Measurements from ENCODE around the gene IRAK3. TPM values are rescaled to one million over a fixed set of nuclear protein-coding genes. Genes with fewer than 3 reads are reported as not detected.
A peak's percentile ranks its signal among the peaks of the same experiment; 100 is the strongest.

The IRAK3 gene
- total and polyA plus RNA-seq, 2 experiments from 2014 or later = 0.53 to 1.8 TPM

DNA sequence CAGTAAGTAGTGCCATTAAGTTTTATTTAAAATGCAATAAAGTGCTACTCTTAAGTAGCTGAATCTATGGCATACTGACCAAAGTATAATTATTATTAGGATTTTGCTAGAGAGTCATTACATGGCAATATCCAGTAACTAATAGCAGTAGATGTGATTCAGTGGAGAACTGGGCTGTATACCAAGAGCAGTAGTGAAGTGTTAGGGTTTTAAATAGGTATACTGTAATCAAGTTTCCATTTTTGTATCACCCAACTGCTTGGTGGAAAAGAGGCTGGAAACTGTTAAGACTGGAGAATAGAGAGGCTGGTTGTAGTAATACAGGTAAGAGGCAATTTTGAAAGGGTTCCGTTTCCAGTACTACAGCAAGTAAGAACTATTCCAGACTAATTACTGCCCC, 45.1 kb upstream of the IRAK3 start (continued):
- TF ChIP-seq, protein P1, sequence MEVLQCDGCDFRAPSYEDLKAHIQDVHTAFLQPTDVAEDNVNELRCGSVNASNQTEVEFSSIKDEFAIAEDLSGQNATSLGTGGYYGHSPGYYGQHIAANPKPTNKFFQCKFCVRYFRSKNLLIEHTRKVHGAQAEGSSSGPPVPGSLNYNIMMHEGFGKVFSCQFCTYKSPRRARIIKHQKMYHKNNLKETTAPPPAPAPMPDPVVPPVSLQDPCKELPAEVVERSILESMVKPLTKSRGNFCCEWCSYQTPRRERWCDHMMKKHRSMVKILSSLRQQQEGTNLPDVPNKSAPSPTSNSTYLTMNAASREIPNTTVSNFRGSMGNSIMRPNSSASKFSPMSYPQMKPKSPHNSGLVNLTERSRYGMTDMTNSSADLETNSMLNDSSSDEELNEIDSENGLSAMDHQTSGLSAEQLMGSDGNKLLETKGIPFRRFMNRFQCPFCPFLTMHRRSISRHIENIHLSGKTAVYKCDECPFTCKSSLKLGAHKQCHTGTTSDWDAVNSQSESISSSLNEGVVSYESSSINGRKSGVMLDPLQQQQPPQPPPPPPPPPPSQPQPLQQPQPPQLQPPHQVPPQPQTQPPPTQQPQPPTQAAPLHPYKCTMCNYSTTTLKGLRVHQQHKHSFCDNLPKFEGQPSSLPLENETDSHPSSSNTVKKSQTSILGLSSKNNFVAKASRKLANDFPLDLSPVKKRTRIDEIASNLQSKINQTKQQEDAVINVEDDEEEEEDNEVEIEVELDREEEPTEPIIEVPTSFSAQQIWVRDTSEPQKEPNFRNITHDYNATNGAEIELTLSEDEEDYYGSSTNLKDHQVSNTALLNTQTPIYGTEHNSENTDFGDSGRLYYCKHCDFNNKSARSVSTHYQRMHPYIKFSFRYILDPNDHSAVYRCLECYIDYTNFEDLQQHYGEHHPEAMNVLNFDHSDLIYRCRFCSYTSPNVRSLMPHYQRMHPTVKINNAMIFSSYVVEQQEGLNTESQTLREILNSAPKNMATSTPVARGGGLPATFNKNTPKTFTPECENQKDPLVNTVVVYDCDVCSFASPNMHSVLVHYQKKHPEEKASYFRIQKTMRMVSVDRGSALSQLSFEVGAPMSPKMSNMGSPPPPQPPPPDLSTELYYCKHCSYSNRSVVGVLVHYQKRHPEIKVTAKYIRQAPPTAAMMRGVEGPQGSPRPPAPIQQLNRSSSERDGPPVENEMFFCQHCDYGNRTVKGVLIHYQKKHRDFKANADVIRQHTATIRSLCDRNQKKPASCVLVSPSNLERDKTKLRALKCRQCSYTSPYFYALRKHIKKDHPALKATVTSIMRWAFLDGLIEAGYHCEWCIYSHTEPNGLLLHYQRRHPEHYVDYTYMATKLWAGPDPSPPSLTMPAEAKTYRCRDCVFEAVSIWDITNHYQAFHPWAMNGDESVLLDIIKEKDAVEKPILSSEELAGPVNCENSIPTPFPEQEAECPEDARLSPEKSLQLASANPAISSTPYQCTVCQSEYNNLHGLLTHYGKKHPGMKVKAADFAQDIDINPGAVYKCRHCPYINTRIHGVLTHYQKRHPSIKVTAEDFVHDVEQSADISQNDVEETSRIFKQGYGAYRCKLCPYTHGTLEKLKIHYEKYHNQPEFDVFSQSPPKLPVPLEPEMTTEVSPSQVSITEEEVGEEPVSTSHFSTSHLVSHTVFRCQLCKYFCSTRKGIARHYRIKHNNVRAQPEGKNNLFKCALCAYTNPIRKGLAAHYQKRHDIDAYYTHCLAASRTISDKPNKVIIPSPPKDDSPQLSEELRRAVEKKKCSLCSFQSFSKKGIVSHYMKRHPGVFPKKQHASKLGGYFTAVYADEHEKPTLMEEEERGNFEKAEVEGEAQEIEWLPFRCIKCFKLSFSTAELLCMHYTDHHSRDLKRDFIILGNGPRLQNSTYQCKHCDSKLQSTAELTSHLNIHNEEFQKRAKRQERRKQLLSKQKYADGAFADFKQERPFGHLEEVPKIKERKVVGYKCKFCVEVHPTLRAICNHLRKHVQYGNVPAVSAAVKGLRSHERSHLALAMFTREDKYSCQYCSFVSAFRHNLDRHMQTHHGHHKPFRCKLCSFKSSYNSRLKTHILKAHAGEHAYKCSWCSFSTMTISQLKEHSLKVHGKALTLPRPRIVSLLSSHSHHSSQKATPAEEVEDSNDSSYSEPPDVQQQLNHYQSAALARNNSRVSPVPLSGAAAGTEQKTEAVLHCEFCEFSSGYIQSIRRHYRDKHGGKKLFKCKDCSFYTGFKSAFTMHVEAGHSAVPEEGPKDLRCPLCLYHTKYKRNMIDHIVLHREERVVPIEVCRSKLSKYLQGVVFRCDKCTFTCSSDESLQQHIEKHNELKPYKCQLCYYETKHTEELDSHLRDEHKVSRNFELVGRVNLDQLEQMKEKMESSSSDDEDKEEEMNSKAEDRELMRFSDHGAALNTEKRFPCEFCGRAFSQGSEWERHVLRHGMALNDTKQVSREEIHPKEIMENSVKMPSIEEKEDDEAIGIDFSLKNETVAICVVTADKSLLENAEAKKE (CRISPR knock-in tag; IDR thresholded peaks at IDR 0.05) = no peak
- no peak for TF ChIP-seq ZNF114 (CRISPR knock-in tag; IDR thresholded peaks at IDR 0.05)

DNA sequence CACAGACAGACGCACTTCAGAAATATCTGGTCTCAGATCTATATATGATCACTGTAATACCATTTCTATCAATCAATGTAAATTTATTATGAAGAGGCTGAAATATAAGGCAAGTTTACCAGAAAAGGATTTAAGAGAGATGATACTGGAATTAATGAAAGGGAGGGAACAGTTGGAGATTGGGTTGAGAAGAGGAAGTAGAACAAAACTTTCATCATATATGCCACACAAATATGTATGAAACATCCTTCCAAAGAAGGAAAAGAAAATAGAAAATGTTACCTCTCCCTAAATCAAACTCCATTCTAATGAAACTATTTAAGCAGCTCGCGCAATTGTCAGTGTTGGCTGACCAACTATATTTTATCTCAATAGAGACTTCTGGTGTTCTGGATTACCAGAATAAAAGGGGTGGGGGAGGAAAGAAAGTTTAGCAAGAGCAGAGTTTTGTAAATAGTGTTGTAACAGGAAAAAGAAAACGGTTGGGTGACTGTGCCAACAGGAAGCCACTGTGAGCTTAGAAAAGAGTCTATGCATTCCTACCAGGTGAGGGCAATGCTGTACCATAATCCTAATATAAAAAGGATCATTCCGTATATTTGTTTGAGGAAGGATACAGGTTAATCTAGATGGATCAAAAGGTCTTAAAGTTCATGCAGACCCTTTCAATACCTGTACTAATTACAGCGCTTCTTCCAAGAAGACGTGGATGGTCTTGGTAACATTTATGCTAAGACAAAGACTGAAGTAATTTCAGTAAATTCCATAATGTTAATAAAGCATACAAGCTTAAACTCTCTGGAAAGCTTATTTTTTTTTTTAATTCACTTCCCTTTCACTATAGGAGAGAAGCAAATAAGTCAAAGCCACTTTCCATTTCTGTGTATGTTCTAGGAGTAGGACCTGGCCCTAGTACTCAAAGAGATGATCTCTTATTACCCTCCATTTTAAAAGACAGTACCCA, 43.9 kb upstream of the IRAK3 start:
- no peak overlapping the region for H3K4me3 Mint-ChIP-seq
- Histone ChIP-seq H3K4me1 (ENCODE audit: insufficient read depth) (peaks cover 2% of the 10 kb centered on the region; the same call in 1 of the 2 replicates), H3K9me2 (ENCODE audit: insufficient read depth) (no peaks in the 10 kb centered on the region), H4K20me1 (replicated peaks; ENCODE audit: insufficient read depth) (no peaks in the 10 kb centered on the region), H3K36me3 (ENCODE audit: insufficient read depth) (peaks cover 5% of the 10 kb centered on the region; the same call in 1 of the 2 replicates), H3K27me3 (ENCODE audit: insufficient read depth) (no peaks in the 10 kb centered on the region), H3K4me3 (no peak overlapping the region), H3K27ac (ENCODE audit: low read depth) (no peak overlapping the region), H3K79me2 (replicated peaks; ENCODE audit: insufficient read depth) (no peaks in the 10 kb centered on the region), H3K4me2 (no peak overlapping the region), H3F3A (replicated peaks; ENCODE audit: low read depth) (no peaks in the 10 kb centered on the region), H2AFZ (no peak overlapping the region)
- no peaks in the 10 kb centered on the region for H3K27me3 Mint-ChIP-seq (ENCODE audit: insufficient read depth, low read depth, poor library complexity)
- H3K9me3 Mint-ChIP-seq = peaks cover 18% of the 10 kb centered on the region
- ATAC-seq = peak; percentile 68
- H3K4me1 Mint-ChIP-seq = peaks cover 7% of the 10 kb centered on the region
- peak; percentile 81 for DNase-seq (ENCODE audit: low spot score)
- peaks cover 31% of the 10 kb centered on the region for H3K36me3 Mint-ChIP-seq (ENCODE audit: low read depth)
- H3K27ac Mint-ChIP-seq = peak overlapping the region; percentile 85
- no peak for TF ChIP-seq POLR2AphosphoS5 (IDR thresholded peaks at IDR 0.05; ENCODE audit: low read depth)
- TF ChIP-seq EZH2phosphoT487 (IDR thresholded peaks at IDR 0.05; ENCODE audit: unreplicated experiment) = no peak
- peak; percentile 81 to 89 for TF ChIP-seq CTCF (conservative IDR thresholded peaks at IDR 0.05; ENCODE audit: low read depth in 2 of 2)
- TF ChIP-seq, protein P1 (CRISPR knock-in tag; IDR thresholded peaks at IDR 0.05) = no peak
